ENCODE data around the gene NPVF.

The NPVF gene, protein sequence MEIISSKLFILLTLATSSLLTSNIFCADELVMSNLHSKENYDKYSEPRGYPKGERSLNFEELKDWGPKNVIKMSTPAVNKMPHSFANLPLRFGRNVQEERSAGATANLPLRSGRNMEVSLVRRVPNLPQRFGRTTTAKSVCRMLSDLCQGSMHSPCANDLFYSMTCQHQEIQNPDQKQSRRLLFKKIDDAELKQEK

DNA sequence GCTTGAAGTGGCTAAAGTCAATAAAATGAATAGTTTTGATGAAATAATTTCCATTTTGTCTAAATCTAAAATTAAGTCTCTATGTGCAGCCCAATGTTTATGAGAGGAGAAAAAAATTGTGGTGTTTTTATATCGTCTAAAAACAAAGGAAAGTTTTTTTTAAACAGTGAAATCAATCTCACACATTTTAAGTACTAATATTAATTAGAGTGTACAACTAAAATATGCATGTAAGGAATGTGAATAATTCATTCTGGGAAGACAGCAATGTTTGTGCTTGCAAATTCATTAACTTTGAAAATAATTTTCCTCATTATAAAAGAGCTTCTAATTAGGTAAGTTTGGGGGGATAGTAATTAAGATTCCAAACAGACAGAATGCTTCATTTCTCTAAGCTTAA, at the start of gene NPVF:
NPVF (minus strand) TSS at position 101 of the 400 bp plus-strand sequence; CDS start at position 54, 47 bp downstream.
- TF ChIP-seq, protein P1, sequence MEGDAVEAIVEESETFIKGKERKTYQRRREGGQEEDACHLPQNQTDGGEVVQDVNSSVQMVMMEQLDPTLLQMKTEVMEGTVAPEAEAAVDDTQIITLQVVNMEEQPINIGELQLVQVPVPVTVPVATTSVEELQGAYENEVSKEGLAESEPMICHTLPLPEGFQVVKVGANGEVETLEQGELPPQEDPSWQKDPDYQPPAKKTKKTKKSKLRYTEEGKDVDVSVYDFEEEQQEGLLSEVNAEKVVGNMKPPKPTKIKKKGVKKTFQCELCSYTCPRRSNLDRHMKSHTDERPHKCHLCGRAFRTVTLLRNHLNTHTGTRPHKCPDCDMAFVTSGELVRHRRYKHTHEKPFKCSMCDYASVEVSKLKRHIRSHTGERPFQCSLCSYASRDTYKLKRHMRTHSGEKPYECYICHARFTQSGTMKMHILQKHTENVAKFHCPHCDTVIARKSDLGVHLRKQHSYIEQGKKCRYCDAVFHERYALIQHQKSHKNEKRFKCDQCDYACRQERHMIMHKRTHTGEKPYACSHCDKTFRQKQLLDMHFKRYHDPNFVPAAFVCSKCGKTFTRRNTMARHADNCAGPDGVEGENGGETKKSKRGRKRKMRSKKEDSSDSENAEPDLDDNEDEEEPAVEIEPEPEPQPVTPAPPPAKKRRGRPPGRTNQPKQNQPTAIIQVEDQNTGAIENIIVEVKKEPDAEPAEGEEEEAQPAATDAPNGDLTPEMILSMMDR (IDR thresholded peaks at IDR 0.05; ENCODE audit: insufficient read depth, missing control alignments) = no peak
- no peak for DNase-seq (ENCODE audit: insufficient read length, low spot score)
- no peak for FAIRE-seq

DNA sequence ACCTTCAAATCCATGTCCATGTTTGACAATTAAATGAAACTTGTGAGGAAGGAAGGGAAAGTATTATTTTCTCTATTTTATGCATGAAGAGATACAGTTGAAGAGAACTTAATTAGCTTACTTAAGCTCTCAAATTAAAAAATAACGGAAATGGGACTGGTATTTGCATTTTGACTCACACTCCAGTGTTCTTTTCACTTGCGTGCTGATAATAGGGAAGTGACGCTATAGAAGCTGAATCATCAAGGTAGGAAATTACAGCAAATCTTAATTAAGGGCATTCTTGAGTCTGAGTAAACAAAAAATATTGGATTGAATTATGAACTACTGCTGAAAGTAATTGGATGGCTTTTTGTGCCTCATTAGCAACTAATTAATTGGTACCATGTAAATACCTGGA, 44.0 kb upstream of the NPVF start:
- no peak for DNase-seq (ENCODE audit: insufficient read length, low spot score)
- FAIRE-seq = no peak
- TF ChIP-seq, protein P1 (IDR thresholded peaks at IDR 0.05; ENCODE audit: insufficient read depth, missing control alignments) = no peak

DNA sequence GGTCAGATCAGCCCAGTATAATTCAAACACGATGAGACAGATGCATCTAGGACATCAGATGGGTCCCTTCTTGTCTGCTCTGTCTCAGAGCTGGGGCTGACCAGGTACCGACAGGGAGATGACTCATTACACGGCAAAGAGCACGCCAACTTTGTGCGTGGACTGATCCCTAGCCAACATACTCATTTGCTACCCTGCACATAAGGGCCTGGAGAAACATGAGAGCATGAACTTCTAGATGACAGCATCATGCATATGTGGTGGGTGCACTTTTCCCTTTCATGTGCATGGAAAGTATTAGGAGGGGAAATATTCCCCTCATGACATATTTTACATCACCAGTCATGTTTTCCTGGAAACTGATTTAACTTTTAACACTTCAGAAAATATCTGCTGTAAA, 35.1 kb upstream of the NPVF start:
- TF ChIP-seq, protein P1 (IDR thresholded peaks at IDR 0.05; ENCODE audit: insufficient read depth, missing control alignments) = no peak
- FAIRE-seq (no peak), DNase-seq (ENCODE audit: insufficient read length, low spot score) (no peak)

DNA sequence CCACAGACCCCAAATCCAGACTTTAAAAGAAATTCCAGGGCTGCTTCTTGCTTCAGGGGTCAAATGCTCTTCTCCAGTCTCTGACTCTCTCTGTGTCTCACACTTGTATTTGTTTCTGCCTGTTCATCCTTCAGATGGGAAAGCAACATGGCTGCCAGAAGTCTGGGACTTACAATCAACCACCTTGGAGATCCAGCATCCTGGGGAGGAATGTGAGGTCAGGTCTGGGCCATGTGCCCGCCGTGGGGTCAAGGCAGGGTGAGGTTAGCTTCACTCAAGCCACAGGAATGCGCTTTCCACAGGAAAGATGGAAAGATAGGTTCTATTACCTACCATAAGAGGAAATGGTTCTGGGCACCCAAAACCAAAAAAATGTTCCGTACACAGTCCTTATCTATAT, 34.3 kb upstream of the NPVF start:
- TF ChIP-seq, protein P1 (IDR thresholded peaks at IDR 0.05; ENCODE audit: insufficient read depth, missing control alignments) = no peak
- FAIRE-seq (no peak), DNase-seq (ENCODE audit: insufficient read length, low spot score) (no peak)

DNA sequence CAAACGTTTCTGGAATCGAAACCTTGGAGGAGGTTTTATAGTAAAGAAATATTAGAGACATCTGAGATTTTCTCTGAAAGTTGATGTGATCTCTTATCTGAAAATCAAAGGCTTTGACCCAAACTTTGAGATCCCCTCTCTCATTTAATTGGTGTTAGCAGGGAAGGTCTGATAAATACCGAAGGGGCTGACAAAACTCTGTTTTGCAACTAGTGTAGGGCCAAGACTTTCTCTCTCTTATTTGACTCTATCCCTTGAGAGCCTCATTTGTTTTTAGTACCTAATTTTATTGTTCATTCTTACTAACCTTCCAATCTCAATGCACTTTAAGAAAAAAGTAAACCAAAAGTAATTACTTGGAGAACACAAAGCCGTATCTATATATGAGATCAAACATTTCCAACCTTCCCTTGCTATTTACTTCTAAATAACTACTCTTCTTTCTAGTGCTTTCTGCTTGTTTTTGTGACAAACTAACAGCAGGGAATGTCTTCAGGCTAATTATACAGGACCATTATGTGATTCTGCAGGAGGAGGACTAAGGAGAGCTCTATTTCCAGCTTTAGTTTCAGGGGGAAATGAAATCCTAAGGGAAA, 33.4 kb upstream of the NPVF start:
- TF ChIP-seq, protein P1 (IDR thresholded peaks at IDR 0.05; ENCODE audit: insufficient read depth, missing control alignments) = no peak
- no peak for FAIRE-seq
- DNase-seq (ENCODE audit: insufficient read length, low spot score) = no peak

DNA sequence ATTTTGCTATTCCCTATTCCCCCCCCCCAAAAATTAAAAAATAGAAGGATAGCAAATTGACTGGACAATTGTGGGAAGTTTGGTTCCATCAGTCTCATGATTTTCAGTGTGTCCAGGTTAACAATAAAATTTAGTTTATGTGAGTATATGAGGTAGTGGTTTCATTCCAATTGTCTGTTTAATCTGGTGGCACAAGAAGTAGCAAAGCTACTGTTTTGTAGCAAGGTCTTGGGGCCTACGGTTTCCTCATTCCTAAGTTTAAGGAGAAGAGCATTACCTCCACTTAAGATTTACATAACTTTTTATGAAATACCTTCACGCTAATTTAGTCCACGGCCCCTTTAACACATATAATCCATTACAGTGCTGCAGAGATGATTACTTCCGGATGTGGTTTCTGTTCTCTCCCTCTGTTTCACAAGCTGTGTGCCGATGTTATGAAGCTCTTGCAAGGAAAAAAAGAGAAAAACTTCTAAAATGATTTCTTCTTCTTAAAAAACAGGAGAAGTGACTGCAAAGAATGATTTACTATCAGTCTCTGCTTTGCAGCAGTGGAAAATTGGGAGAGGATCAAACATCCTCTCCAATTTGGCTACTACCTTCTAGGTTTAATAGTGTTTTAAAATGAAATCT, 32.7 kb upstream of the NPVF start:
- DNase-seq (ENCODE audit: insufficient read length, low spot score) = no peak
- FAIRE-seq = no peak
- TF ChIP-seq, protein P1 (IDR thresholded peaks at IDR 0.05; ENCODE audit: insufficient read depth, missing control alignments) = no peak
